HUES48 (cell line): ENCODE data around the gene TAPT1.

Source experiments
- H3K27ac ChIP-seq: one replicate; pipeline ENCODE4 v1.7.0; 2013; ENCODE audit warnings: low read depth, low read length, inconsistent platforms
- H3K27me3 ChIP-seq: 2 replicates; pipeline ENCODE4 v1.6.1; 2013; ENCODE audit warnings: mild to moderate bottlenecking, low read length; ENCODE audit not compliant: control insufficient read depth, insufficient read depth
- H3K36me3 ChIP-seq: 2 replicates; pipeline ENCODE4 v1.6.1; 2013; ENCODE audit warnings: low read length; ENCODE audit not compliant: control insufficient read depth, insufficient read depth
- H3K4me1 ChIP-seq: 2 replicates; pipeline ENCODE4 v1.6.1; 2013; ENCODE audit warnings: mild to moderate bottlenecking, low read length; ENCODE audit not compliant: control insufficient read depth, insufficient read depth
- H3K4me3 ChIP-seq: 2 replicates; pipeline ENCODE4 v1.5.1; 2013; ENCODE audit warnings: mild to moderate bottlenecking, low read depth, low read length
- H3K9ac ChIP-seq: 2 replicates; pipeline ENCODE4 v1.6.1; 2013; ENCODE audit warnings: mild to moderate bottlenecking, low read depth, low read length, moderate library complexity
- H3K9me3 ChIP-seq: 2 replicates; pipeline ENCODE4 v1.6.1; 2013; ENCODE audit warnings: low read length; ENCODE audit not compliant: control insufficient read depth, insufficient read depth

The TAPT1 gene

DNA sequence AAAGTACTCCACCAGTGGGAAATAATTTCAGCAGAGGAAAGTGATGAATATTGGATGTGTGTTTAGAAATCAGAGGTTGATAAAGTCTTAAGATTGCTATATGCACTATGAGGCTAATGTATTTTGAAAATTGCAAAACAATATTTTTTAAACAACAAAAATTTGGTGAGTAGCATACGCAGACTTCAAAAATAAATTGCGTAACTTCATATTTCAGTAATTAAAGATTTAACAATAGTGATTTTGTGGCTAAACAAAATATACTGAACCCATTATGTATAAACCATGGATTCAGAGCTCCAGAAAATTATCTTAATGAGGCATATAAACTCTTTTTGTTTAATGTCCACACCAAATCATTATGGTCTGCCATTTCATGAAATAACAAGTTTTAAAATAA is 3.3 kb upstream of the TAPT1 start:
- Histone ChIP-seq H3K9ac (no peak overlapping the region), H3K4me1 (peaks cover 33% of the 10 kb centered on the region), H3K27ac (no peak overlapping the region), H3K36me3 (no peaks in the 10 kb centered on the region), H3K9me3 (no peaks in the 10 kb centered on the region), H3K27me3 (no peaks in the 10 kb centered on the region), H3K4me3 (no peak overlapping the region)

DNA sequence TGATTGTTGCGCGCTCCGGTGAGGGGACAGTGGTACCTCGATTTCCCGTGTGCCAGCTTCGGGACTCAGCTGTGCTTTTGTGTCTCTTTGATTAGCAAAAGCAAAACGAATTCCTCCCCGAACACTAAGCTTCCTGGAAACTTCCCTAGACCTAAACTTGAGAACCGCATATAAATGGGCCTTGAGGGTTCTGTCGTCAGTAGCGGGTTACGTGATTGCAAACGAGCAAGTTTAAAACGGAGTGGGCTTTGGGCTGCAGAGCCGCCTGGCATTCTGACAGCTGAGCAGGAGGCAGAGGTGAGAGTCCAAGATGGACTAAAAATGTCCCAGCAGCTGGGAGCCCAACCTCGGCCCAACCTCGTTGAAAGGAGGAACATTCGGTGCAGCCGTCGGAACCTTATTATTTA is 1.2 kb upstream of the TAPT1 start:
- Histone ChIP-seq H3K36me3 (no peaks in the 10 kb centered on the region), H3K27me3 (no peaks in the 10 kb centered on the region), H3K4me1 (peaks cover 42% of the 10 kb centered on the region), H3K9me3 (no peaks in the 10 kb centered on the region), H3K27ac (peak overlapping the region; percentile 92), H3K4me3 (peak overlapping the region; percentile 70), H3K9ac (peak overlapping the region; percentile 88; the same call in 1 of the 2 replicates)

DNA sequence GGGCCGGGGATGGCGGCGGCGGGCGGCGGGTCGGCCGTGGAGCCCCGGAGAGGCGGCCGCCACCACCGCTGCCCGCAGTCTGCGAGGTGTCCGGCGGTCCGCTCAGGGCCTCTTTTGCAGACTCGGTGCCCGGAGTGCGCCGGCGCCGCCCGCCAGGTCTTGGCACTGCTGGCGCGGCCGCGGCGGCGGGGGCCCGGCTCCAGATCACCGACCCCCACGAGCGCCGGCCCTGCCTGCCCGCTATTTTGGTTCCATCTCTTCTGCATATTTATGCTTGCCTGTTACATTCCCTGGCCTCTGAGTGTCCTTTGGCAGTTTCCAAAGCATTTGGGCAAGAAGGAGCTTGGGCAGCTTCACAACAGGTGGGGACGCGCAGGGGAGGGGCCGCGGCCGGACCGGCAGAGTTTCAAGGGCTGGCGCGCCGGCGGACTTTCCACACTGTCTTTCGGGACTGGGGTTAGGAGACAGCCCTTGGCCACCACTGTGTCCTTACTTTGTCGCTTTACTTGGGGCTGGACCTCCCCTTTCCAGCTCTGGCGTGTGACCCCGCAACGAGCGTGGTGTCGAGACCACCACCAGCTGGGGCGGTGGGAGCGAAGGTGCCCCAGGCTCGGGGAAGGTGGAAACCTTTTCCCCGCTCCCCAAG is 668 bp upstream of the TAPT1 start:
- Histone ChIP-seq H3K27ac (peak overlapping the region; percentile 92), H3K4me3 (peak overlapping the region; percentile 70), H3K27me3 (no peaks in the 10 kb centered on the region)

DNA sequence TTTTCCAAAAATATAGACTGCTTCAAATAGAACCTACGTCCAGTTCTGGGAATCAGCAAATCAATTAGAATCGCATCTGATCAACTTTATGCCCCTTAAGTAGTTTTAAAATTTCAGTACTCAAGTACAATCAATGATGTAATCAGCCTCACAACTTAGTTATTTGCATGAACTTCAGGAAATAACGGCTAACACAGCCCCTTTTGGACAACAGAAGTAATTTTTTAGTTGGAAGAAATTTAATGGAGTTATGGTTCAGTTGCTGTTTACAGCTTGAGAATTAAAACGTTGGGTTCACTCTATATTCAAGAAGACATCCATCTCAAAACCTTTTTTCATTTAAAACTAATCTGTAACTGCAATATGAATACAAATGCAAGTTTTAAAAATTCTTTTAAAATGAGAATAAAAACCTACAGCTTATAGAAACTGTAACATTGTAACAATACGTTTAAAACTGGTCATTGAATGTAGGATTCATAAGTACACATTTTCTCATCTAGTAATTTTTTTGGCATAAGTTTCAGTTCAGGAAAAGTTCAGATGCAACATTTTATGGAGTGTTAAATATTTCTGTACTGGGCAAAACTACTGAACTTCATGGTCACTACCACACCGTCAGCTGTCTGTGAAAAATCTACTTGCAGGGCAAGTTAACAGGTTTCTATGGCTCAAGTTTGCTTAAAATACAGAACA is 956 bp downstream of the TAPT1 start:
- H3K27me3 ChIP-seq = no peaks in the 10 kb centered on the region
- peak overlapping the region; percentile 92 for H3K27ac ChIP-seq

More for the DNA sequence above, 668 bp upstream of the TAPT1 start:
- H3K9me3 ChIP-seq = no peaks in the 10 kb centered on the region
- peak overlapping the region; percentile 88; the same call in 1 of the 2 replicates for H3K9ac ChIP-seq
- peaks cover 38% of the 10 kb centered on the region for H3K4me1 ChIP-seq
- no peaks in the 10 kb centered on the region for H3K36me3 ChIP-seq

DNA sequence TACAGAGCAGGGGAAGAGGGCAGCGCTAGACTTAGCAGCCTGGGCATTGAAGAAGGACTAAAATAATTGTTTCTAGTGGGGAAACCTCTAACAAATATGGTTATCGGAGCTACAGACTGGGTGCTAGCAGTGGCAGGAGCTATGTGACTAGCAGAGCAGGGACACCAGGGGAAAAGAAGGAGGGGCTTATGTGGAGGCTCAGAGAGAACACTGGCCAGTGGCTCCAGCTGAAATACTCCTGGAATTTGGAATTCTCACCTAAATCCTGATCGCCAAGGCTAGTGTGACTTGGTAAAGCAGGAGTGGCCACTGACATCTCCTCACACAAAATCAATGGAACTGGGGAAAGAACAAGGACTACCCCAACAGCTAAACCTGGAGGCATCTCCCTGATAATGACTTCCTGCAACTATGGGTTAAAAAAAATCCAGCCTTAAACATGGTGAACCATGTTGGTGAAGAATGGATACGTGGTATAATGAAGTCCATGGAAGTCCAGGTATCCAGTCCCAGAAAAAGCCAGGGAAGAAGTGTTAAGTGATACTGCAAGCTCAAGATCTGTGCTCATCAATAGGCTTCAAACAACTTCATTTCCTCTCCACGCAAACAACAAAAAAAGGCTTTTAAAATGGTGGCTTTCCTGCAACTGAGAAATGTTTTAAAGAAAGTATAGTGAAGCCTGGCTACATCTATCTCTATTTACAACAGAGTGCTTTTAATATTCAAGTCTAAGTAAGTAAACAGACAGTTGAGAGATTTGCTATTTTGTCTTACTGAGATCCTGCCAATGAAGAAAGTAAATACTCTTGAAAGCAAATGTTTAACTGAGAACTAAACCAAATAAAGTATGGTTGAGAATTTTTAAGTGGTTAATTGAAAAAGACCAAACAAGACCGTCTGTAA is 1.8 kb downstream of the TAPT1 start:
- Histone ChIP-seq H3K9ac (no peak overlapping the region), H3K9me3 (no peaks in the 10 kb centered on the region), H3K36me3 (no peaks in the 10 kb centered on the region), H3K27ac (no peak overlapping the region), H3K4me1 (peaks cover 29% of the 10 kb centered on the region), H3K27me3 (no peaks in the 10 kb centered on the region), H3K4me3 (peak overlapping the region; percentile 70)

More for the DNA sequence above, 956 bp downstream of the TAPT1 start:
- H3K4me3 ChIP-seq = peak overlapping the region; percentile 70
- peak overlapping the region; percentile 29 for H3K9ac ChIP-seq
- H3K36me3 ChIP-seq = no peaks in the 10 kb centered on the region
- H3K9me3 ChIP-seq = no peaks in the 10 kb centered on the region
- H3K4me1 ChIP-seq = peaks cover 29% of the 10 kb centered on the region

DNA sequence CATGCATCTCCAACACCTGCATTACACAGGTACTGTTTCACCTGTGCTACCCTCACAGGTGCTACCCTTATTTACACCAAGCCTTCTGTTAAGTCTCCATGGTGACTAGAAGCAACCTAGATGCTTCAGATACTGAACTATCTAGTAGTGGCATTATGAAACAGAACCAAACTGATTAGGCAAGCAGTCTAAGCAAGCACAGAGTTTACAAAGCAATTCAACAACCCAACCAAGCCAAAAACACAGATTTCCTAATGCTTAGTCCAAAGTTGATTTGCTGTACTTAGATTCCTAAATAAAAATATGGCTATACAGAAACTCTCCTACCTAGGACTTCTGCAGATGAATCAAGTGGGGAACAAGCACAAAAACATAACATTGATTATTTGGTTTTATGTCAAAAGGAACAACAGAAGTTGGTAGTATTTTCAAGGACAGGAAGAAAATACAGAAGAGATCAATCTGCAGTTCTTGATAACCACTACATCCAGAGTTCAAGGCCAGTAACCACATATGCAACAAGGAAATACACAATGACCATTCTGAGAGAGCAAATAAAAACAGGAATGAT is 3.2 kb downstream of the TAPT1 start:
- Histone ChIP-seq H3K36me3 (no peaks in the 10 kb centered on the region), H3K9ac (no peak overlapping the region; the same call in 1 of the 2 replicates), H3K4me3 (no peak overlapping the region), H3K9me3 (no peaks in the 10 kb centered on the region), H3K27ac (no peak overlapping the region), H3K27me3 (no peaks in the 10 kb centered on the region), H3K4me1 (peaks cover 22% of the 10 kb centered on the region)

DNA sequence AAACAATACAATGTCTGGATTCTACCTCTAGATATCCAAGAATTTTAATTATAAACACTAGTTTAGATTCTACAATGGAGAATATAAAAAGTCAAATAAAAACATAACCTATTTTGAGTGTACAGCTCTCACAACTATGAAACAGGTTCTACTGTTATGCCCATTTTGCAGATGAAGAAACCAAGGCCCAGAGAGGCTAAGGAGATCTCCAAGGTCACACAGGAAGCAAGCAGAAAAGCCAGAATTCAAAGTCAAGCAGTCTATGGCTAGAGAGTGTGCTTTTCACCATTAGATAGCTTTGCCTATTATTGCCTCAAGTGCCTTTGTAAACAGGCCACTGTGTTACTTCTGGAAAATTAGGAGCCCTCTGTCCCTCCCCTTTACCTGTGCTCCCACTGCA is 7.3 kb downstream of the TAPT1 start:
- Histone ChIP-seq H3K36me3 (no peaks in the 10 kb centered on the region), H3K9me3 (no peaks in the 10 kb centered on the region), H3K4me3 (no peak overlapping the region), H3K9ac (no peak overlapping the region), H3K27me3 (no peaks in the 10 kb centered on the region), H3K27ac (no peak overlapping the region), H3K4me1 (peaks cover 3% of the 10 kb centered on the region)

DNA sequence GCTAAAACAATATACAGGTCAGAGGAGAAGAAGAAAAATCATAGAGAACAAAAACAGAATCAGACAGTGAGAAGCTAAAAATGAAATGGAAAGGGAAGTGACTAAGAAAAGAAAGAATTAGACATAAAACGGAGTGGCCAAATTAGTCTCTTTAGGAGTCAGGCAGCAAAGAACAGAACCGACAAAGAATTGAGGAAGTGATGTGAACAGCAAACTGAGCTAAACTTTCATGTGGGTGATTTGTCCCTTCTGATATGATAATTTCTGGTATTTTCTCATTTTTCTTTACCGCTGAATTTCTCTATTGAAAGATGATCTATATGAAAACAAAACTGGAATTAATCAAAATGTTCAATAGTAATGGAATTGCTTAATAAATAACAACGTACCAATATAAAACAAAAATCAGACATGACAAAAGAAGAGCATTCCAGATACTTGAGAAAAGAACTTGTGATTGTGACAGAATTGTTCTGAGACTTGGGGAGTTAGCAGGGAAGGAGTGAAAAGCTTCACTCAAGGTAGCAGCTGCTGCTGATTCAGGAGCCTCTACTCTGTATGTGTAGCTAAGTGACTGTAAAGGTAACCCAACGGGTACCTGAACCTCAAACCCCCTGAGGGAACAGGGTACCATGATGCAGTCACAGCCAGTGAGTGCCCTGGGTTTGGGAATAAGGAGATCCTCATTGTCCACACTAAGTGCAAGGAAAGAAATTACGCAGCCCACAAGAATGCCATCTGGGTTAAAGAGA is 8.8 kb downstream of the TAPT1 start:
- H3K4me3 ChIP-seq = no peak overlapping the region
- 0 out of 2 replicates have a peak, but pooled peaks cover 3% of the 10 kb centered on the region for H3K36me3 ChIP-seq
- H3K9ac ChIP-seq = no peak overlapping the region
- no peaks in the 10 kb centered on the region; the same call in 1 of the 2 replicates for H3K4me1 ChIP-seq
- no peaks in the 10 kb centered on the region for H3K27me3 ChIP-seq
- H3K27ac ChIP-seq = no peak overlapping the region
- H3K9me3 ChIP-seq = no peaks in the 10 kb centered on the region

DNA sequence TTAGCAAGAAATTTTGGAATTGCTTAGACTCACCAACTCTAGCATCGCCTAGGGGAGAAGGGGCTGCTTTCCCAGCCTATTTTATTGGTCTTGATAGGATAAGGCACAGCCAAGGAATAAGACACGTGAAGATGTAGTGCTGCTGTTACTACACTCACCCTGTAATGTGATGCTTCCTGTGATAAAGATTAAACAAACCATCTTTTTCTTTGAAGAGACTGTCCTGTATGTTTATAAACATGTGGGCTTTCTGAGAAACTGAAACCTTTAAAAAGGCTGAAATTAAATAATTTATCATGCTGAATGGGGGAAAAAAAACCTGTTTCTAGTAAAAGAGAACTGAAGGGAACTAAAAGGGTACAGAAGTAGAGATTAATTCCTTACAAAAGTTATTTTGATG is 13.2 kb downstream of the TAPT1 start:
- peaks cover 12% of the 10 kb centered on the region for H3K36me3 ChIP-seq
- no peaks in the 10 kb centered on the region for H3K4me1 ChIP-seq
- no peak overlapping the region for H3K27ac ChIP-seq
- H3K27me3 ChIP-seq = no peaks in the 10 kb centered on the region
- H3K9ac ChIP-seq = no peak overlapping the region
- H3K9me3 ChIP-seq = no peaks in the 10 kb centered on the region
- H3K4me3 ChIP-seq = no peak overlapping the region

DNA sequence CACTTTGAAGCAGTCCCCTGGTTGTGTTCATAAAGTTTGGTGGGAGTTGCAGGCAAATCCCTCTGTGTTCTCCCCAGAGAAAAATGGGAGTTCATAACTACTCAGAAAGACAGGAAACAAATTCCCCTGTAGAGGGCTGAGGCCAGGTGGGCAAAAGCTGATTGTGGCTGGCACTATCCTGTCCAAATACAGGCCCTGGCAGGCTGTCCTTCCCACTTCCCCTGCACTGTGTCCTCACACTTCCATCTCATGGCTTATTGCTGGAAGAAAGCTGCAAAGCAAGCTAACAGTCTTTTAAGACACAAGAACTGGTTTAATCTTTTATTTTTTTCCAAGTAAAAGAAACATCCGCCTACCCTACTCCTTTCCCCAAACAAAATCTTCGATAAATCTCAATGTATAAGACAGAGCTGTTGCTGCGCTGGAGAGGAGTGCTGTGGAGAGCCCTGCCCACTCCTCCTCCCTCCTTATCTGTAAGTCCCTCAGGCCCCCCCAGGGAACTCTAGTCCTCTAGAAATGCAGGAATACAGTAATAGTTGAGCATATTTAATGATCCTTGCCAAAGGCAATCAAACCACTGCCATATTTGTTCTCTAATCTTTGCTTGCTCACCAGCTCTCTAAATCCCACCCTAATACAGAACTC is 14.0 kb downstream of the TAPT1 start:
- H3K9me3 ChIP-seq = no peaks in the 10 kb centered on the region
- H3K9ac ChIP-seq = no peak overlapping the region
- H3K4me1 ChIP-seq = peaks cover under 1% of the 10 kb centered on the region; the same call in 1 of the 2 replicates
- H3K36me3 ChIP-seq = peaks cover 12% of the 10 kb centered on the region
- H3K4me3 ChIP-seq = no peak overlapping the region
- no peaks in the 10 kb centered on the region for H3K27me3 ChIP-seq
- H3K27ac ChIP-seq = no peak overlapping the region
